GM21737 (cell line): ENCODE results near the gene TOP1.
"Not testable (repeated sequence)": the region's sequence is repeated elsewhere in the genome, so short reads cannot be mapped to it uniquely, and the experiment has no call there.

Experiments
- ATAC-seq: cut with Tn5 transposase; IDR thresholded peaks from one replicate; pipeline ENCODE4 v1.9.1; 2021; ENCODE audit warnings: mild to moderate bottlenecking, moderate library complexity; ENCODE audit not compliant: unreplicated experiment

The TOP1 gene

DNA sequence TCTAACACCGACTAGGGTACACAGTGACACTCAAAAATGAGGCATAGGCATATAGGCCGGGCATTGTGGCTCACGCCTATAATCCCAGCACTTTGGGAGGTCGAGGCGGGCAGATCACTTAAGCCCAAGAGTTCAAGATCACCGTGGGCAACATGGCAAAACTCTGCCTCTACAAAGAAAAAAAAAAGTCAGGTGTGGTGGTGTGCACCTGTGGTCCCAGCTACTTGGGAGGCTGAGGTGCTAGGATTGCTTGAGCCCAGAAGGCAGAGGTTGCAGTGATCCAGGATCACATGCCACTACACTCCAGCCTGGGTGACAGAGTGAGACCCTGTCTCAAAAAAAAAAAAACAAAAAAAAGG is 24.7 kb upstream of the TOP1 start:
- ATAC-seq, result not testable (repeated sequence)

DNA sequence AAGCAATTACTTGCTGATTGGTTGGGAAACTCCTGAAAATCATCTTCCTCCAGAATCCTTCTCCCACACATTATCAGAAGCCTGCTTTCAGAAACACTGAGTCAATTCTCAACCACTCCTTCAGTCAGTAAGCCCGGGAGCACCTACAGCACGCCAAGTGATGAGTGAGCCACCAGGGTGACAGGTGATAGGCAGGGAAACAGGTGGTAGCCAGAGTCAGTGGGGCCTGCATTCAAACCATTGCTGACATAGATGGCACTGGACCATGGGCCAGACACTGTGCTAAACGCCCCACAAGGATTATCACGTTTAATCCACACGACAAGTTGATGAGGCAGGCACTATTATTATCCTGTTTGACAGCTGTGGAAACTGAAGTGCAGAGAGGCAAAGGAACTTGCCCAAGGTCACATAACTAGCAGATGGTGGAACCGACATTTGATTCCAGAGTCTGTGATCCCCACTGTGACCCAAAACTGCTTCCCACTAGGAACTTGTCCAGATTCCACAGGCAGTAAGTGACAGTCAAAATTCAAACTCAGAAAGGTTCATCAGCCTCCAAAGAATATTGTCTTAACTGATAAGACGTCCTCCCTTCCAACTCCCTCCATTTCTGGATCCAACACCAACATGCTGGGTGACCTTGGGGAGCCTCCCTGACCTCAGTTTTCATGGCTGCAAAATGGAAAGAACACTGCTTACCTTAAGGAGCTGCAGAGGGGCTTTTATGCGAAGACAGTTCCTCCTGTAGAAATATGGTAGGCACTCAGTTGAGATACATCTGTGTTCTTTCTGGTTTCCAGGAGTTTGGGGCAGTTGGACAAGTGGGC is 23.9 kb upstream of the TOP1 start:
- ATAC-seq, result no peak

GRCh38 chr20:41005361-41005729 is 23.3 kb upstream of the TOP1 start:
- no peak for ATAC-seq

GRCh38 chr20:41006126-41006935 is 22.3 kb upstream of the TOP1 start:
- no peak for ATAC-seq

DNA sequence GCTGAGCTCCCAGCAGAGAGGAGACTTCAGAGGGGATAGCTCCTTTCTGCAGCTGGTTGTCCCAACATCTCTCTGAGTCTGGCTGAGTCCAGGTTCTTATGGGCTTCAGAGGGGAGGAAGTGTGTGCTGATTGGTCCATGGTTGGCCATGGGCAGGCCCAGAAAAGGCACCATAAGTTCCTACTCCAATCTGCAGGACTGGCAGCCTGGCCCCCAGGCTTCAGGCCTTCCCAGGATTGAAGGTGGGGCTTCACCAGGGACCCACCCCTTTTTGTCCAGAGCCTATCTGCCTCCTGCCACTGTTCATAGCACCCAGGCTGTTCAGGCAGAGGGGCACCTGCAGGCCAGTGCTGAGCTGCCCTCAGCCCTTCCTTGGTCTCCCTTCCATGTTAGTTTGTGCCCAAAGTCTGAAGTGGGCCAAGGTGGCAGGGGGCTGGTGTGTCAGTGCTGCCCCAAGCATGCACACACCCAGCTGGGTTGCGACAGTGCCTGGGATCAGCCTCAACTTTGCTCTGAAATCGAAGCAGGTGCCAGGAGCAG is 21.6 kb upstream of the TOP1 start:
- ATAC-seq, result no peak

- ATAC-seq, result no peak
Observed at GRCh38 chr20:41007481-41007880, 21.1 kb upstream of the TOP1 start.

GRCh38 chr20:41009946-41010345 is 18.7 kb upstream of the TOP1 start:
- no peak for ATAC-seq

GRCh38 chr20:41011551-41012067 is 17.0 kb upstream of the TOP1 start:
- ATAC-seq, result peak; percentile 89

DNA sequence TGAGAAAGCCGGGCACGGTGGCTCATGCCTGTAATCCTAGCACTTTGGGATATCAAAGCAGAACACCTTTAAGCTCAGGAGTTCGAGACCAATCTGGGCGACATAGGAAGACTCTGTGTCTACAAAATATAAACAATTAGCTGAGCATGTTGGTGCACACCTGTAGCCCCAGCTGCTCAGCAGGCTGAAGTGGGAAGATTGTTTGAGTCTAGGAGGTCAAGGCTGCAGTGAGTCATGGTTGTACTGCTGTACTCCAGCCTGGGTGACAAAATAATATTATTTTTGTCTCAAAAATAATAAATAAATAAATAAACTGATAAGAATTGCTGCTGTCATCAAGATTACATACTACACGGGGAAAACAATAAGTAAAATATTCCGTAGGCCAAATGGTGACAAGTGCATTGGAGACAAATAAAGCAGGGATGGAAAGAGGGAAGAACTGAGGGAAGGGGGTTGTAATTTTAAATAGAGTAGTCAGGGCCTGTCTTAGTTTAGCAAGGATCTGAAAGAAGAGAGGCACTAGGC is 14.0 kb upstream of the TOP1 start:
- ATAC-seq, result no peak

GRCh38 chr20:41017448-41018042 is 11.1 kb upstream of the TOP1 start:
- no peak for ATAC-seq

- no peak for ATAC-seq
Observed at GRCh38 chr20:41018153-41018552, 10.5 kb upstream of the TOP1 start.

- no peak for ATAC-seq
Observed at GRCh38 chr20:41023549-41023948, 5.1 kb upstream of the TOP1 start.

DNA sequence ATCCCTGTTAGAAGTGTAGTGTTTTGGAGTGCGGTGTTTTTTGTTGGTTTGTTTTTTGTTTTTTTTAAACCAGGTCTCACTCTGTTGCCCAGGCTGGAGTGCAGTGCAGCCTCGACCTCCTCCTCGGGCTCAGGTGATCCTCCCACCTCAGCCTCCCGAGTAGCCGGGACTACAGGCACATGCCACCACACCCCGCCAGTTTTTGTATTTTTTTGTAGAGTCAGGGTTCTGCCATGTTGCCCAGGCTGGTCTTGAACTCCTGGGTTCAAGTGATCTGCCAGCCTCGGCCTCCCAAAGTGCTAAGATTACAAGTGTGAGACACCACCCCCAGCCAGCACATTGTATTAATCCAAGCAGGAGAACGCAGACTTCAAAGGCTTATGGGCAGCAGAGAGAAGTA is 1.3 kb upstream of the TOP1 start:
- no peak for ATAC-seq

DNA sequence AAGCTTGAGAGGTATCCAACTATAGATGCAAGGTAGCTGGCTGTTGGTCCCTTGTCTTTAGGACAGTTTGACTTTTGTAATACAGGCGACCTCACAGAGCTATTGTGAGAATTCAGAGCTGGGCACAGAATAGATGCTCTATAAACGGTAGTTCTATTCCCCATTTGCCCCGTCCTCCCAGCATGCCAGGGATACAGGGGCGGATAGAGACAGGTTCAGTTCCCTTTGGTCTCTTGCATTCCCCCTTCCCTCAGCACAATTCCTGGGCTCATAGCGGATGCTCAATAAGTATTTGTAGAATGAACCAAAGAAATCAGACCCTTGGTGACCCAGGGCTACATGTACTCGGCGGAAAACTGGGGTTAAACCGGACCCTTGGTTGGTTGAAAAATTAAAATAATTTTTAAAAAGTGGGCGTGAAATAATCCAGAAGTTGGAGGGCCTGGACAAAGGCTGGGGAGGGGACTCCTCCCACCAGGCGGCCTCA is 707 bp upstream of the TOP1 start:
- ATAC-seq, result no peak

- ATAC-seq, result peak; percentile 16
Observed at GRCh38 chr20:41029150-41029901, 704 bp downstream of the TOP1 start.

GRCh38 chr20:41030061-41030460 is 1.4 kb downstream of the TOP1 start:
- no peak for ATAC-seq

- ATAC-seq, result no peak
Observed at GRCh38 chr20:41030531-41031242, 2.1 kb downstream of the TOP1 start.

- ATAC-seq, result no peak
Observed at GRCh38 chr20:41031243-41031619, 2.6 kb downstream of the TOP1 start.

GRCh38 chr20:41032271-41032670 is 3.6 kb downstream of the TOP1 start:
- ATAC-seq, result no peak

DNA sequence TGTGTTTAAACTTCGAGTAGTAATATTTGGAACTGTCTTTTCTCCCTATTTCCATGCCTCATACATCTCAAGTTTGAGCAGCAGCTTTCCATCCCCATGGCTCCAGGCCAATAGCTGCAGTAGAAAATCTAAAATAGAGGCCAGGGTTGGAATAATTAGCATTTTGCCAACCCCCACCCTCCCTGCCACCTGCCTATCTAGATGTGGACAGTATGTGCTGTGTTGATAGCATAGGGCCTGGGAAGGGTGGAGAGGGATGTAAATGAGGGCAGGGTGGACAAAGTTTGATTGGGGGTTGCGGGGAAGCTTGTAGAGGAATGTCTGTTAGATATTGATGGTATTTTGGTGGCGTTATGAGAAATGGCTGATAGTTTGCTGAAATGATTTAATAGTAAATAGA is 5.6 kb downstream of the TOP1 start:
- ATAC-seq, result no peak
